ENCODE results near the gene HAUS8. TPM values are rescaled to one million over a fixed set of nuclear protein-coding genes. Genes with fewer than 3 reads are reported as not detected.

HAUS8 gene
- polyA plus RNA-seq, 3 donors = 2.5 to 9.3 (median 4.4) TPM

DNA sequence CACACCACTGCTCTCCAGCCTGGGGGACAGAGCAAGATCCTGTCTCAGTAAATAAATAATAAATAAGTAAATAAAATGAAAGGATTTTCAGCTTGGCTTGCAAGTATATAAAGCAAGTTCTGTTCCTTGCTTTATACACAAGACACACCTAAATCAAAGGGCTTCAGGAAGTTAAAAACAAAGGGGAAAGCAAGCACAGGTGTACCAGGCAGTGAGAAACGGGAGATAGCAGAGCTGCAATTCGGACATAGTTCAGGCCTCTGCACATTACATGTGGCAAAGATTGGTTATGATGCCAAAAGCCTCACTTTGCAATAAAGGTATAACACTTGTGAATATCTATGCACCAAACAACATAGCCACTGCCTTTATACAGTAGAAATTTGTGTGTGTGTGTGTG lies 47.8 kb upstream of the HAUS8 start:
- H4K20me1 ChIP-seq (ENCODE audit: insufficient read depth, low read length) = peaks cover 4% of the 10 kb centered on the region
- TF ChIP-seq, protein P1, sequence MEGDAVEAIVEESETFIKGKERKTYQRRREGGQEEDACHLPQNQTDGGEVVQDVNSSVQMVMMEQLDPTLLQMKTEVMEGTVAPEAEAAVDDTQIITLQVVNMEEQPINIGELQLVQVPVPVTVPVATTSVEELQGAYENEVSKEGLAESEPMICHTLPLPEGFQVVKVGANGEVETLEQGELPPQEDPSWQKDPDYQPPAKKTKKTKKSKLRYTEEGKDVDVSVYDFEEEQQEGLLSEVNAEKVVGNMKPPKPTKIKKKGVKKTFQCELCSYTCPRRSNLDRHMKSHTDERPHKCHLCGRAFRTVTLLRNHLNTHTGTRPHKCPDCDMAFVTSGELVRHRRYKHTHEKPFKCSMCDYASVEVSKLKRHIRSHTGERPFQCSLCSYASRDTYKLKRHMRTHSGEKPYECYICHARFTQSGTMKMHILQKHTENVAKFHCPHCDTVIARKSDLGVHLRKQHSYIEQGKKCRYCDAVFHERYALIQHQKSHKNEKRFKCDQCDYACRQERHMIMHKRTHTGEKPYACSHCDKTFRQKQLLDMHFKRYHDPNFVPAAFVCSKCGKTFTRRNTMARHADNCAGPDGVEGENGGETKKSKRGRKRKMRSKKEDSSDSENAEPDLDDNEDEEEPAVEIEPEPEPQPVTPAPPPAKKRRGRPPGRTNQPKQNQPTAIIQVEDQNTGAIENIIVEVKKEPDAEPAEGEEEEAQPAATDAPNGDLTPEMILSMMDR (IDR thresholded peaks at IDR 0.05) = no peak
- Mint-ChIP-seq H3K27me3 (ENCODE audit: low read depth in 3 of 3) (peaks cover 0 to 4% (median 0%) of the 10 kb centered on the region in 3 donors), H3K27ac (peak overlapping the region in 2 of 7 donors; percentile 99 to 100), H3K36me3 (peaks cover 42 to 70% of the 10 kb centered on the region in 2 donors), H3K4me3 (no peak overlapping the region), H3K9me3 (no peaks in the 10 kb centered on the region), H3K4me1 (peaks cover 67% of the 10 kb centered on the region)
- no peaks in the 10 kb centered on the region for H3K9me3 ChIP-seq (replicated peaks in 1 of 2; ENCODE audit: control insufficient read depth in 1 of 2, insufficient read depth in 1 of 2, low read length in 2 of 2)
- peaks cover 10 to 50% of the 10 kb centered on the region in 2 donors for H3K36me3 ChIP-seq (replicated peaks in 1 of 2; ENCODE audit: control insufficient read depth in 1 of 2, insufficient read depth in 2 of 2, low read length in 2 of 2)
- intact Hi-C loops (cut with micrococcal nuclease) = no loop called here
- no peak overlapping the region for H3K9ac ChIP-seq (ENCODE audit: insufficient read depth, low read length, poor library complexity, severe bottlenecking)
- H2AFZ ChIP-seq (ENCODE audit: insufficient read depth, low read depth, low read length, poor library complexity, severe bottlenecking) = no peak overlapping the region
- peak overlapping the region in 1 of 2 donors; percentile 100 for H3K27ac ChIP-seq (ENCODE audit: low read depth in 1 of 2, low read length in 2 of 2)
- H3K79me2 ChIP-seq (ENCODE audit: insufficient read depth, low read length) = peaks cover 80% of the 10 kb centered on the region
- no peak for DNase-seq
- no peak overlapping the region for H3K4me3 ChIP-seq (replicated peaks in 1 of 3; ENCODE audit: low read depth in 2 of 3, low read length in 3 of 3)
- no peak overlapping the region for H3K4me2 ChIP-seq (replicated peaks; ENCODE audit: extremely low read depth, low read length, poor library complexity, severe bottlenecking)
- H3K4me1 ChIP-seq (ENCODE audit: control insufficient read depth in 1 of 2, insufficient read depth in 2 of 2, low read length in 2 of 2) = peaks cover 55 to 69% of the 10 kb centered on the region in 2 donors
- no peaks in the 10 kb centered on the region for H3K27me3 ChIP-seq (ENCODE audit: control insufficient read depth in 2 of 2, insufficient read depth in 2 of 2, low read length in 2 of 2)
- 100% methylated on average over 1 of the region's 2 CpGs for WGBS (ENCODE audit: insufficient coverage)

DNA sequence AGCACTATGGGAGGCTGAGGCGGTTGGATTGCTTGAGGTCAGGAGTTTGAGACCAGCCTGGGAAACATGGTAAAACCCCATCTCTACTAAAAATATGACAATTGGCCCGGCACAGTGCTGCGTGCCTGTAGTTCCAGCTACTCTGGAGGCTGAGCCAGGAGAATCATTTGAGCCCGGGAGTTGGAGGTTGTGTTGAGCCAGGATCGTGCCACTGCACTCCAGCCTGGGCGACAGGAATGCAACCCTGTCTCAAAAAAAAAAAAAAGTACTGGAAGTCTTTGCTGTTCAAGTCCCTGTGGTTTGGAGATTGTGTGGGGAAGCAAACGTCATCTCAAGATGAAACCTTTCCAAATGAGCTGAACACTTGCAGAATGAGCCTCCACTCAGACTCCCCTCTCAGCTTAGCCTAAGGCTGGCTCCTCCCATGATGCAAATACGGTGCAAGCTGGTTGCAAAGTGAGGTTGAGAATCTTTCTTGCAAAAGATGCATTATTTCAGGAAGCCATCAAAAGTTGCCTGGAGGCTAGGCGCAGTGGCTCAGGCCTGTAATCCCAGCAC lies 46.6 kb upstream of the HAUS8 start:
- H3K36me3 Mint-ChIP-seq = peaks cover 35 to 62% of the 10 kb centered on the region in 2 donors
- Histone ChIP-seq H4K20me1 (ENCODE audit: insufficient read depth, low read length) (peaks cover 4% of the 10 kb centered on the region), H3K79me2 (ENCODE audit: insufficient read depth, low read length) (peaks cover 80% of the 10 kb centered on the region), H3K36me3 (replicated peaks in 1 of 2; ENCODE audit: control insufficient read depth in 1 of 2, insufficient read depth in 2 of 2, low read length in 2 of 2) (peaks cover 6 to 41% of the 10 kb centered on the region in 2 donors), H3K4me2 (replicated peaks; ENCODE audit: extremely low read depth, low read length, poor library complexity, severe bottlenecking) (no peak overlapping the region), H3K27me3 (ENCODE audit: control insufficient read depth in 2 of 2, insufficient read depth in 2 of 2, low read length in 2 of 2) (no peaks in the 10 kb centered on the region), H2AFZ (ENCODE audit: insufficient read depth, low read depth, low read length, poor library complexity, severe bottlenecking) (no peak overlapping the region), H3K27ac (ENCODE audit: low read depth in 1 of 2, low read length in 2 of 2) (peak overlapping the region; percentile 18 to 40), H3K9me3 (replicated peaks in 1 of 2; ENCODE audit: control insufficient read depth in 1 of 2, insufficient read depth in 1 of 2, low read length in 2 of 2) (no peaks in the 10 kb centered on the region), H3K4me3 (replicated peaks in 1 of 3; ENCODE audit: low read depth in 2 of 3, low read length in 3 of 3) (no peak overlapping the region), H3K4me1 (ENCODE audit: control insufficient read depth in 1 of 2, insufficient read depth in 2 of 2, low read length in 2 of 2) (peaks cover 56 to 66% of the 10 kb centered on the region in 2 donors), H3K9ac (ENCODE audit: insufficient read depth, low read length, poor library complexity, severe bottlenecking) (no peak overlapping the region)
- peaks cover 68% of the 10 kb centered on the region for H3K4me1 Mint-ChIP-seq
- intact Hi-C loops (cut with micrococcal nuclease) = no loop called here
- 71% methylated on average over 4 of the region's 9 CpGs for WGBS (ENCODE audit: insufficient coverage)
- peak overlapping the region in 6 of 7 donors; percentile 31 to 99 (median 76) for H3K27ac Mint-ChIP-seq
- H3K4me3 Mint-ChIP-seq = no peak overlapping the region
- H3K9me3 Mint-ChIP-seq = no peaks in the 10 kb centered on the region
- TF ChIP-seq, protein P1 (IDR thresholded peaks at IDR 0.05) = no peak
- no peak for DNase-seq
- H3K27me3 Mint-ChIP-seq (ENCODE audit: low read depth in 3 of 3) = peaks cover 0 to 2% (median 0%) of the 10 kb centered on the region in 3 donors
